Regular cardiac myocyte (primary cell): ENCODE data around the gene OR4A16. TPM values are rescaled to one million over a fixed set of nuclear protein-coding genes. Genes with fewer than 3 reads are reported as not detected.

Experiments
- total RNA-seq: library from RNA; depleted of rRNA; stranded (reverse); fragments of >200 nt; gene quantifications from 2 replicates; pipeline ENCODE4 v1.2.3, GENCODE V29; 2014

Gene OR4A16, protein sequence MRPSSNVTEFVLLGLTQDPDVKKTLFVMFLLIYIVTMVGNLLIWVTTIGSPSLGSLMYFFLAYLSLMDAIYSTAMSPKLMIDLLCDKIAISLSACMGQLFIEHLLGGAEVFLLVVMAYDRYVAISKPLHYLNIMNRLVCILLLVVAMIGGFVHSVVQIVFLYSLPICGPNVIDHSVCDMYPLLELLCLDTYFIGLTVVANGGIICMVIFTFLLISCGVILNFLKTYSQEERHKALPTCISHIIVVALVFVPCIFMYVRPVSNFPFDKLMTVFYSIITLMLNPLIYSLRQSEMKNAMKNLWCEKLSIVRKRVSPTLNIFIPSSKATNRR
- not detected in 2 replicates for total RNA-seq

DNA sequence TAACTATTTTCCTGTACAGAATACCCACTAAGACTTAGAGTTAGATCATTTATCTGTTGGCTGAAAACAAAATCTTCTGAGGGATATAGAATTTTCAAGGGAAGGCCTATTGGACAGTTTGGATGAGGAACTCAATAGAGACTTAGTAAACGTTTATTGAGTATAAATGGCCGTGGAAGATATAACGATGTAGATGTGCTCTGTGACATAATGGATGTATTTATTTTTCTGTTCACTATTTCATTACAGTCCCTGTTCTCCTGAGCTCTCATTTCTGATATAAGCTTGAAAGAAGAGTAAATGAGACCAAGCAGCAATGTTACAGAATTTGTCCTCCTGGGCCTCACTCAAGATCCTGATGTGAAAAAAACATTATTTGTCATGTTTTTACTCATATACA is at the start of gene OR4A16:
TSS of gene OR4A16 (plus strand) at position 301 of the 400 bp plus-strand sequence. CDS start at position 301, 0 bp downstream.

DNA sequence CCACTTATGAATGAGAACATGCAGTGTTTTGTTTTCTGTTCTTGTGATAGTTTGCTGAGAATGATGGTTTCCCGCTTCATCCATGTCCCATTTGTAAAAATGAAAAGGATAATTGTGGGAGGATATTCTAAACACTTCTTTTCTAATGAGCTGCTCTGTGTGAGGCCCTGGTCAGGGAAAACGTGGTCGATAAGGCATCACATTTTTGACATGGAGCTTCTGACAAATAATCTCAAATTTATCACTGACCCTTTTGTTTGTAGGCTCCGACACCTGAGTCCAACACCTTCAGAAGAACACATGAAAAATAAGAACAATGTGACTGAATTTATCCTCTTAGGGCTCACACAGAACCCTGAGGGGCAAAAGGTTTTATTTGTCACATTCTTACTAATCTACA is 24.7 kb downstream of the OR4A16 start, which contains the start of gene OR4A15:
TSS of gene OR4A15 (plus strand) at position 301 of the 400 bp plus-strand sequence. CDS start at position 301, 0 bp downstream.

Other genes starting within 250 kb of the OR4A16 start
- gene TRIM48, start 81.0 kb upstream of the OR4A16 start, total RNA-seq, result not detected in 2 replicates
- gene OR4A15, start 24.8 kb downstream of the OR4A16 start, total RNA-seq, result not detected in 2 replicates
- not detected in 2 replicates for gene OR4C15, start 211.3 kb downstream of the OR4A16 start, total RNA-seq
- gene OR4C16, start 228.9 kb downstream of the OR4A16 start, total RNA-seq, result not detected in 2 replicates